Measurements from ENCODE around the gene GALNT10. TPM values are rescaled to one million over a fixed set of nuclear protein-coding genes. Genes with fewer than 3 reads are reported as not detected.

The GALNT10 gene
- total RNA-seq, 1 experiment from 2014 or later = 23.4 TPM

GRCh38 chr5:154189256-154189818, 1.2 kb upstream of the GALNT10 start:
- Histone ChIP-seq H3K4me1 (no peaks in the 10 kb centered on the region), H3K4me3 (ENCODE audit: low read depth, low read length) (peak overlapping the region; percentile 94), H3K9me3 (no peaks in the 10 kb centered on the region), H3K27me3 (replicated peaks; ENCODE audit: control insufficient read depth, insufficient read depth, low read length) (no peaks in the 10 kb centered on the region; the same call in 1 of the 2 replicates), H3K36me3 (ENCODE audit: control insufficient read depth, insufficient read depth, low read length) (no peaks in the 10 kb centered on the region)
- intact Hi-C loops (cut with micrococcal nuclease; ENCODE audit: unreplicated experiment) = no loop called here
- CTCF ChIA-PET = interaction anchor here (0.7 to 3.9 kb wide), 10 partner anchors 9 to 216 kb away, joined by 3 to 27 read pairs (median 4); partner anchors contain the start of genes FAM114A2 and MFAP3
- Mint-ChIP-seq H3K27ac (ENCODE audit: unreplicated experiment) (no peak overlapping the region), H3K27me3 (ENCODE audit: insufficient read depth, unreplicated experiment) (peaks cover 10% of the 10 kb centered on the region), H3K9me3 (ENCODE audit: unreplicated experiment) (no peaks in the 10 kb centered on the region), H3K4me1 (ENCODE audit: low read depth, unreplicated experiment) (peaks cover 25% of the 10 kb centered on the region), H3K36me3 (ENCODE audit: insufficient read depth, unreplicated experiment) (no peaks in the 10 kb centered on the region), H3K4me3 (ENCODE audit: unreplicated experiment) (peak overlapping the region; percentile 72)
- BruUV-seq (replicated peaks) = no TSS peak
- POLR2A ChIA-PET = interaction anchor here (0.8 kb wide), 1 partner anchor 151 kb away, joined by 4 read pairs; the partner anchor contains the start of genes FAM114A2 and MFAP3
- no peak for TF ChIP-seq CTCF (IDR thresholded peaks at IDR 0.05; ENCODE audit: insufficient read depth in 1 of 2, low read depth in 1 of 2, low read length in 1 of 2, severe bottlenecking in 1 of 2, unreplicated experiment in 1 of 2)
- DNase-seq = no peak

GRCh38 chr5:154189819-154190594, 526 bp upstream of the GALNT10 start:
- Mint-ChIP-seq H3K9me3 (ENCODE audit: unreplicated experiment) (no peaks in the 10 kb centered on the region), H3K27ac (ENCODE audit: unreplicated experiment) (no peak overlapping the region), H3K36me3 (ENCODE audit: insufficient read depth, unreplicated experiment) (no peaks in the 10 kb centered on the region), H3K4me1 (ENCODE audit: low read depth, unreplicated experiment) (peaks cover 25% of the 10 kb centered on the region), H3K4me3 (ENCODE audit: unreplicated experiment) (peak overlapping the region; percentile 72), H3K27me3 (ENCODE audit: insufficient read depth, unreplicated experiment) (peaks cover 10% of the 10 kb centered on the region)
- BruUV-seq (replicated peaks) = no TSS peak
- Histone ChIP-seq H3K4me1 (no peaks in the 10 kb centered on the region), H3K4me3 (ENCODE audit: low read depth, low read length) (peak overlapping the region; percentile 94), H3K36me3 (ENCODE audit: control insufficient read depth, insufficient read depth, low read length) (no peaks in the 10 kb centered on the region), H3K9me3 (no peaks in the 10 kb centered on the region), H3K27me3 (replicated peaks; ENCODE audit: control insufficient read depth, insufficient read depth, low read length) (no peaks in the 10 kb centered on the region; the same call in 1 of the 2 replicates)
- ChIA-PET POLR2A (interaction anchor here (0.5 to 1.1 kb wide), 4 partner anchors 97 to 235 kb away, joined by 3 to 5 read pairs (median 4); partner anchors contain the start of genes FAM114A2 and MFAP3), CTCF (interaction anchor here (0.7 to 3.9 kb wide), 11 partner anchors 10 to 426 kb away, joined by 3 to 27 read pairs (median 4); partner anchors contain the start of genes FAM114A2 and MFAP3)
- TF ChIP-seq CTCF (IDR thresholded peaks at IDR 0.05; ENCODE audit: insufficient read depth in 1 of 2, low read depth in 1 of 2, low read length in 1 of 2, severe bottlenecking in 1 of 2, unreplicated experiment in 1 of 2) = peak; percentile 41 to 72
- DNase-seq = peak; percentile 76 to 80
- intact Hi-C loops (cut with micrococcal nuclease; ENCODE audit: unreplicated experiment) = loop anchor here (2.0 kb wide), 1 partner anchor 97 kb away; no protein-coding TSS in a partner anchor
